IPS-NIHi11 (cell line): ENCODE results near the gene SELENBP1.
"Not testable (repeated sequence)": the region's sequence is repeated elsewhere in the genome, so short reads cannot be mapped to it uniquely, and the experiment has no call there.

Experiments used
- DNase-seq: peaks from one replicate; pipeline ENCODE4 v3.0.0; 2012; ENCODE audit warnings: mixed read lengths, low spot score

SELENBP1 gene

GRCh38 chr1:151372058-151372934, at the start of gene SELENBP1:
Gene SELENBP1, minus strand, starts transcription at chr1:151372705. Its CDS starts 64 bp downstream, at chr1:151372641.
- peak; percentile 81 for DNase-seq

- DNase-seq: no peak
Measured at GRCh38 chr1:151419819-151420218, 47.3 kb upstream of the SELENBP1 start.

- DNase-seq: no peak
Measured at GRCh38 chr1:151418081-151418480, 45.6 kb upstream of the SELENBP1 start.

- no peak for DNase-seq
Measured at GRCh38 chr1:151416231-151416630, 43.7 kb upstream of the SELENBP1 start.

GRCh38 chr1:151411884-151412283, 39.4 kb upstream of the SELENBP1 start:
- no peak for DNase-seq

GRCh38 chr1:151408891-151409290, 36.4 kb upstream of the SELENBP1 start:
- DNase-seq: no peak

GRCh38 chr1:151407304-151407703, 34.8 kb upstream of the SELENBP1 start:
- DNase-seq: no peak

GRCh38 chr1:151406176-151406575, 33.7 kb upstream of the SELENBP1 start:
- DNase-seq: no peak

- DNase-seq: no peak
Measured at GRCh38 chr1:151405187-151405951, 32.9 kb upstream of the SELENBP1 start.

GRCh38 chr1:151403612-151404011, 31.1 kb upstream of the SELENBP1 start:
- no peak for DNase-seq

GRCh38 chr1:151402764-151403163, 30.3 kb upstream of the SELENBP1 start:
- no peak for DNase-seq

GRCh38 chr1:151401860-151402259, 29.4 kb upstream of the SELENBP1 start:
- no peak for DNase-seq

- DNase-seq: no peak
Measured at GRCh38 chr1:151401125-151401788, 28.8 kb upstream of the SELENBP1 start.

- peak; percentile 87 for DNase-seq
Measured at GRCh38 chr1:151399324-151400171, 27.0 kb upstream of the SELENBP1 start, which contains the start of gene PSMB4. Gene PSMB4, plus strand, starts transcription at chr1:151399573. Its CDS starts 15 bp downstream, at chr1:151399588.

- not testable (repeated sequence) for DNase-seq
Measured at GRCh38 chr1:151396265-151396664, 23.8 kb upstream of the SELENBP1 start.

- no peak for DNase-seq
Measured at GRCh38 chr1:151393583-151393982, 21.1 kb upstream of the SELENBP1 start.

GRCh38 chr1:151391079-151391563, 18.6 kb upstream of the SELENBP1 start:
- DNase-seq: no peak

- not testable (repeated sequence) for DNase-seq
Measured at GRCh38 chr1:151390221-151391078, 17.9 kb upstream of the SELENBP1 start.

GRCh38 chr1:151386002-151386401, 13.5 kb upstream of the SELENBP1 start:
- no peak for DNase-seq

GRCh38 chr1:151384584-151384983, 12.1 kb upstream of the SELENBP1 start:
- DNase-seq: no peak
